Astrocyte (in vitro differentiated cells and primary cell): ENCODE data around the gene NDUFV2. TPM values are rescaled to one million over a fixed set of nuclear protein-coding genes. Genes with fewer than 3 reads are reported as not detected.

ENCODE experiments used
- DNase-seq: peaks from one replicate; pipeline ENCODE4 v3.0.0-alpha.2; 2010; ENCODE audit warnings: low read depth
- FAIRE-seq: peaks from 2 replicates; lab custom pipeline; 2011; peaks lifted over from hg19 to GRCh38; lab: Jason Lieb, UNC
- H2AFZ ChIP-seq: 2 replicates; pipeline ENCODE4 v1.6.0; 2012; ENCODE audit warnings: low read depth, low read length, inconsistent platforms
- H3K27ac ChIP-seq: 2 replicates; pipeline ENCODE4 v1.5.1; 2011; ENCODE audit warnings: low read depth, low read length, inconsistent platforms
- H3K27me3 ChIP-seq: 2 replicates; pipeline ENCODE4 v1.6.0; 2011; ENCODE audit warnings: low read length, inconsistent platforms; ENCODE audit not compliant: insufficient read depth
- H3K36me3 ChIP-seq: 2 replicates; pipeline ENCODE4 v1.5.1; 2011; ENCODE audit warnings: low read length, inconsistent platforms; ENCODE audit not compliant: insufficient read depth
- H3K4me1 ChIP-seq: 2 replicates; pipeline ENCODE4 v1.5.1; 2011; ENCODE audit warnings: low read length, inconsistent platforms; ENCODE audit not compliant: insufficient read depth
- H3K4me2 ChIP-seq: 2 replicates; pipeline ENCODE4 v1.6.0; 2012; ENCODE audit warnings: low read length, inconsistent platforms
- H3K4me3 ChIP-seq: 2 replicates; pipeline ENCODE4 v1.5.1; 2011; ENCODE audit warnings: low read depth, mild to moderate bottlenecking, low read length, inconsistent platforms; ENCODE audit not compliant: insufficient read depth
- H3K79me2 ChIP-seq: 2 replicates; pipeline ENCODE4 v1.6.0; 2012; ENCODE audit warnings: mild to moderate bottlenecking, low read length, inconsistent platforms; ENCODE audit not compliant: insufficient read depth
- H3K9ac ChIP-seq: 2 replicates; pipeline ENCODE4 v1.6.0; 2012; ENCODE audit warnings: mild to moderate bottlenecking, low read length, inconsistent platforms
- H3K9me3 ChIP-seq: 2 replicates; pipeline ENCODE4 v1.5.1; 2012; ENCODE audit warnings: low read depth, mild to moderate bottlenecking, low read length, inconsistent platforms; ENCODE audit not compliant: insufficient read depth
- H4K20me1 ChIP-seq: 2 replicates; pipeline ENCODE4 v1.6.0; 2012; ENCODE audit warnings: low read length, inconsistent platforms; ENCODE audit not compliant: insufficient read depth
- H3K27ac Mint-ChIP-seq: one replicate; pipeline ENCODE4 v1.8.0; 2021; ENCODE audit warnings: mild to moderate bottlenecking, mixed read lengths; ENCODE audit not compliant: unreplicated experiment
- H3K27me3 Mint-ChIP-seq: one replicate; pipeline ENCODE4 v1.8.0; 2021; ENCODE audit warnings: low read depth, mixed read lengths; ENCODE audit not compliant: unreplicated experiment
- H3K36me3 Mint-ChIP-seq: one replicate; pipeline ENCODE4 v1.8.0; 2021; ENCODE audit warnings: low read depth, mixed read lengths; ENCODE audit not compliant: unreplicated experiment
- H3K4me1 Mint-ChIP-seq: one replicate; pipeline ENCODE4 v1.8.0; 2021; ENCODE audit warnings: low read depth, mixed read lengths; ENCODE audit not compliant: unreplicated experiment
- H3K4me3 Mint-ChIP-seq: one replicate; pipeline ENCODE4 v1.8.0; 2021; ENCODE audit warnings: mild to moderate bottlenecking, moderate library complexity, mixed read lengths; ENCODE audit not compliant: unreplicated experiment
- H3K9me3 Mint-ChIP-seq: one replicate; pipeline ENCODE4 v1.8.0; 2021; ENCODE audit warnings: mild to moderate bottlenecking, mixed read lengths; ENCODE audit not compliant: unreplicated experiment
- CTCF ChIP-seq: IDR thresholded peaks from 2 replicates; pipeline ENCODE4 v1.5.1; 2011; ENCODE audit warnings: low read depth, mild to moderate bottlenecking, inconsistent platforms, low read length, moderate library complexity; ENCODE audit not compliant: insufficient read depth
- EZH2 ChIP-seq: IDR thresholded peaks from 2 replicates; pipeline ENCODE4 v1.6.1; 2012; ENCODE audit warnings: mild to moderate bottlenecking, low read length, inconsistent platforms; ENCODE audit not compliant: insufficient read depth
- total RNA-seq: library from RNA; stranded (reverse); gene quantifications from 2 replicates; pipeline ENCODE4 v1.2.1, GENCODE V29; 2021

Gene NDUFV2
- total RNA-seq, 1 donor from 2014 or later = 120 TPM

DNA sequence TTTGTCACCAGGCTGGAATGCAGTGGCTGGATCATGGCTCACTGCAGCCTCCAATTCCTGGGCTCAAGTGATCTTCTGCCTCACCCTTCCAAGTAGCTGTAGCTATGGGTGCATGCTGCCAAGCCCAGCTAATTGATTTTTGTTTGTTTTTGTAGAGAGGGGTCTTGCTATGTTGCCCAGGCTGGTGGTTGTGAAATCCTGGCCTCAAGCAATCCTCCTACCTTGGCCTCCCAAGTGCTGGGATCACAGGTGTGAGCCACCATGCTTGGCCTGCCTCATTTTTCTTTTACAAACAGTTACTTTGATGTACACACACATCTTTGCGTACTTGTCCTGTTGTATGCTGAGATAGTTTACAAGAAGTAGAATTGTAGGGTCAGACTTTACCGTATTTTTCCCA lies 21.0 kb downstream of the NDUFV2 start:
- Histone ChIP-seq H2AFZ (no peak overlapping the region), H3K36me3 (peaks cover 50% of the 10 kb centered on the region), H3K27me3 (no peaks in the 10 kb centered on the region), H3K4me1 (peaks cover 7% of the 10 kb centered on the region), H3K27ac (no peak overlapping the region), H3K9ac (no peak overlapping the region), H3K9me3 (no peaks in the 10 kb centered on the region), H3K4me3 (no peak overlapping the region), H3K79me2 (peaks cover 70% of the 10 kb centered on the region), H4K20me1 (peaks cover 5% of the 10 kb centered on the region), H3K4me2 (no peak overlapping the region)
- TF ChIP-seq EZH2 (no peak), CTCF (no peak)
- peaks cover 7% of the 10 kb centered on the region for H3K4me1 Mint-ChIP-seq
- no peak overlapping the region for H3K4me3 Mint-ChIP-seq
- peak overlapping the region; percentile 26 for H3K27ac Mint-ChIP-seq
- DNase-seq (no peak), FAIRE-seq (peak; percentile 83)
- H3K36me3 Mint-ChIP-seq = peaks cover 12% of the 10 kb centered on the region
- no peaks in the 10 kb centered on the region for H3K27me3 Mint-ChIP-seq
- H3K9me3 Mint-ChIP-seq = no peaks in the 10 kb centered on the region

DNA sequence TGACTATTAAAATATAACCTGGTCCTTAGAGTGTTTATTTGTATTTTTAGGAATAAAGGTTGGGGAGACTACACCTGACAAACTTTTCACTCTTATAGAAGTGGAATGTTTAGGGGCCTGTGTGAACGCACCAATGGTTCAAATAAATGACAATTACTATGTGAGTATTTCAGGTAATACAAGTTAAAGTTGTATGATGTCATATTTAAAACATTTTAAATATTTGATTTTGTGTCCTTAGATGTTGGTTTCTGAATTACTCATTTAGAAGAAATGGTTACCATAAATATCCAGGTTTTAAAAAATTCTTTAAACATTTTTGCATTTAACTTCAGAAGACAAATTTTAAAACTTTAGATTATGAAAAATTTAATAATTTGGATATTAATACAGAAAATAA lies 22.3 kb downstream of the NDUFV2 start:
- TF ChIP-seq CTCF (no peak), EZH2 (no peak)
- H3K27me3 Mint-ChIP-seq = no peaks in the 10 kb centered on the region
- H3K4me3 Mint-ChIP-seq = no peak overlapping the region
- no peak overlapping the region for H3K27ac Mint-ChIP-seq
- peaks cover 3% of the 10 kb centered on the region for H3K4me1 ChIP-seq
- DNase-seq (no peak), FAIRE-seq (no peak)
- no peak overlapping the region for H3K4me3 ChIP-seq
- H3K36me3 Mint-ChIP-seq = peaks cover 8% of the 10 kb centered on the region
- no peak overlapping the region for H3K27ac ChIP-seq
- H4K20me1 ChIP-seq = peaks cover 5% of the 10 kb centered on the region
- H3K4me2 ChIP-seq = no peak overlapping the region
- H3K36me3 ChIP-seq = peaks cover 51% of the 10 kb centered on the region
- H3K9ac ChIP-seq = no peak overlapping the region
- peaks cover 60% of the 10 kb centered on the region for H3K79me2 ChIP-seq
- no peak overlapping the region for H2AFZ ChIP-seq
- no peaks in the 10 kb centered on the region for H3K9me3 ChIP-seq
- no peaks in the 10 kb centered on the region for H3K27me3 ChIP-seq
- H3K9me3 Mint-ChIP-seq = no peaks in the 10 kb centered on the region
- H3K4me1 Mint-ChIP-seq = peaks cover 6% of the 10 kb centered on the region

GRCh38 chr18:9126337-9126736 lies 23.8 kb downstream of the NDUFV2 start:
- H3K79me2 ChIP-seq = peaks cover 47% of the 10 kb centered on the region

More at GRCh38 chr18:9126337-9126736, 23.8 kb downstream of the NDUFV2 start:
- Mint-ChIP-seq H3K36me3 (peaks cover 9% of the 10 kb centered on the region), H3K9me3 (no peaks in the 10 kb centered on the region), H3K4me1 (peaks cover 6% of the 10 kb centered on the region), H3K27ac (no peak overlapping the region), H3K4me3 (no peak overlapping the region), H3K27me3 (no peaks in the 10 kb centered on the region)
- Histone ChIP-seq H4K20me1 (peaks cover 8% of the 10 kb centered on the region), H3K9ac (no peak overlapping the region), H3K27me3 (no peaks in the 10 kb centered on the region), H3K4me2 (no peak overlapping the region), H3K9me3 (no peaks in the 10 kb centered on the region), H3K4me1 (peaks cover 3% of the 10 kb centered on the region), H3K27ac (no peak overlapping the region), H3K4me3 (no peak overlapping the region), H2AFZ (no peak overlapping the region), H3K36me3 (peaks cover 50% of the 10 kb centered on the region)
- FAIRE-seq = no peak
- no peak for DNase-seq
- TF ChIP-seq EZH2 = no peak
